ENCODE results near the gene RBM28. TPM values are rescaled to one million over a fixed set of nuclear protein-coding genes. Genes with fewer than 3 reads are reported as not detected.
A peak's percentile ranks its signal among the peaks of the same experiment; 100 is the strongest.

RBM28 gene, protein sequence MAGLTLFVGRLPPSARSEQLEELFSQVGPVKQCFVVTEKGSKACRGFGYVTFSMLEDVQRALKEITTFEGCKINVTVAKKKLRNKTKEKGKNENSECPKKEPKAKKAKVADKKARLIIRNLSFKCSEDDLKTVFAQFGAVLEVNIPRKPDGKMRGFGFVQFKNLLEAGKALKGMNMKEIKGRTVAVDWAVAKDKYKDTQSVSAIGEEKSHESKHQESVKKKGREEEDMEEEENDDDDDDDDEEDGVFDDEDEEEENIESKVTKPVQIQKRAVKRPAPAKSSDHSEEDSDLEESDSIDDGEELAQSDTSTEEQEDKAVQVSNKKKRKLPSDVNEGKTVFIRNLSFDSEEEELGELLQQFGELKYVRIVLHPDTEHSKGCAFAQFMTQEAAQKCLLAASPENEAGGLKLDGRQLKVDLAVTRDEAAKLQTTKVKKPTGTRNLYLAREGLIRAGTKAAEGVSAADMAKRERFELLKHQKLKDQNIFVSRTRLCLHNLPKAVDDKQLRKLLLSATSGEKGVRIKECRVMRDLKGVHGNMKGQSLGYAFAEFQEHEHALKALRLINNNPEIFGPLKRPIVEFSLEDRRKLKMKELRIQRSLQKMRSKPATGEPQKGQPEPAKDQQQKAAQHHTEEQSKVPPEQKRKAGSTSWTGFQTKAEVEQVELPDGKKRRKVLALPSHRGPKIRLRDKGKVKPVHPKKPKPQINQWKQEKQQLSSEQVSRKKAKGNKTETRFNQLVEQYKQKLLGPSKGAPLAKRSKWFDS
- 14.9 and 18.3 TPM in 2 replicates for total RNA-seq (2012; rRNA removed)

- Histone ChIP-seq H3K27me3 (ENCODE audit: control insufficient read depth, insufficient read depth, low read length) (peaks cover 11% of the 10 kb centered on the region), H3K4me3 (ENCODE audit: low read length) (peak within 1 kb of the TSS; percentile 82), H3K9me3 (replicated peaks; ENCODE audit: low read length) (no peaks in the 10 kb centered on the region), H3K36me3 (ENCODE audit: insufficient read depth, low read length) (peaks cover 10% of the 10 kb centered on the region), H3K9ac (ENCODE audit: low read depth, low read length) (peak within 1 kb of the TSS; percentile 90), H3K4me1 (ENCODE audit: control insufficient read depth, insufficient read depth, low read length) (peaks cover 14% of the 10 kb centered on the region), H3K4me2 (ENCODE audit: low read length) (peak within 1 kb of the TSS; percentile 83)
Measured at GRCh38 chr7:128343554-128344430, at the start of gene RBM28. RBM28 (minus strand) TSS chr7:128343908; CDS start chr7:128343793, 115 bp downstream.

DNA sequence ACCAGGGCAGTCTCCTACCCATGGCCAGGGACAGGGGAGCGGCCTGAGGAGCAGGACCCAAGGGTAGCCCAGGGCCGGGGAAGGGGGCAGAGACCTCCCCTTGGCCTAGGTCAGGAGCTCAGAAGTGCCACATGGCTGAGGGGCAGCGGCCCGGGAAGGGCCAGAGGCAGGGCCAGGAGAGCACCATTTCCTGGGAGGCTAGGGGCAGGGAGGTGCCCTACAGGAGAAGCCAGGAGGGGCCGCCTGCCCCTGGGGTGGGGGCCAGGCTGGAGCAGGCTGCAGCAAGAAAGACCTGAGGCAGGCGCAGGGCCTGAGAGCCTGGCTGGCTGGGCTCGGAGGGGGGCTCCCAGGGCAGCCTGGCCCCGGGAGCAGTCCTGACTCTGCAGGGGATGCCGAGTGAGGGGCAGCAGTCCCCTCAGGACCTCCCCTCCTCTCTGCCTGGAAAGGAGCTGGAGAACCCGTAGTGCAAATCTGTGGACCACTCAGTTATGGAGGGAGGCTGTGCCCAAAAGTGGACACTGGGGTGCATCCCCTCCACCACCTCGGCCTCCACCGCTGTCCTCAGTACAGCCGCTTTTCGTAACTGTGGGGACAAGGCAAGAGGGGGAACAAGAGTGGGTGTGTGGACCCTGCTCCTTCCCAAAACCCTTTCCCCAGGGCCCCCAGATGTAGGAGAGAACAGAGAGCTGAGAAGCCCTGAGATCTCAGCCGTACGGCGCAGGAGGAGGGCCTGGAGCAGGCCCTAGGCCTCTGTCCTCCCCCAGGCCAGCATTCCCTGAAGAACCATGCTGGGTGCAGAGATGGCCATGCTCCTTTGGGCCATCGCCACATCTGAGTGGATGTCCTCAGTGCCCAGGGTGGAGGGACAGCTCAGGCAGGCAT is 49.0 kb upstream of the RBM28 start:
- H3K4me1 ChIP-seq (ENCODE audit: control insufficient read depth, insufficient read depth, low read length) = no peaks in the 10 kb centered on the region
- peaks cover 5% of the 10 kb centered on the region for H3K27me3 ChIP-seq (ENCODE audit: control insufficient read depth, insufficient read depth, low read length)
- H3K9me3 ChIP-seq (replicated peaks; ENCODE audit: low read length) = no peaks in the 10 kb centered on the region
- no peak overlapping the region for H3K9ac ChIP-seq (ENCODE audit: low read depth, low read length)
- peaks cover 48% of the 10 kb centered on the region for H3K36me3 ChIP-seq (ENCODE audit: insufficient read depth, low read length)
- H3K4me3 ChIP-seq (ENCODE audit: low read length) = no peak overlapping the region
- H3K4me2 ChIP-seq (ENCODE audit: low read length) = no peak overlapping the region

GRCh38 chr7:128391805-128392204 is 48.1 kb upstream of the RBM28 start:
- peaks cover 5% of the 10 kb centered on the region for H3K27me3 ChIP-seq (ENCODE audit: control insufficient read depth, insufficient read depth, low read length)
- H3K4me2 ChIP-seq (ENCODE audit: low read length) = no peak overlapping the region
- peaks cover 39% of the 10 kb centered on the region for H3K36me3 ChIP-seq (ENCODE audit: insufficient read depth, low read length)

DNA sequence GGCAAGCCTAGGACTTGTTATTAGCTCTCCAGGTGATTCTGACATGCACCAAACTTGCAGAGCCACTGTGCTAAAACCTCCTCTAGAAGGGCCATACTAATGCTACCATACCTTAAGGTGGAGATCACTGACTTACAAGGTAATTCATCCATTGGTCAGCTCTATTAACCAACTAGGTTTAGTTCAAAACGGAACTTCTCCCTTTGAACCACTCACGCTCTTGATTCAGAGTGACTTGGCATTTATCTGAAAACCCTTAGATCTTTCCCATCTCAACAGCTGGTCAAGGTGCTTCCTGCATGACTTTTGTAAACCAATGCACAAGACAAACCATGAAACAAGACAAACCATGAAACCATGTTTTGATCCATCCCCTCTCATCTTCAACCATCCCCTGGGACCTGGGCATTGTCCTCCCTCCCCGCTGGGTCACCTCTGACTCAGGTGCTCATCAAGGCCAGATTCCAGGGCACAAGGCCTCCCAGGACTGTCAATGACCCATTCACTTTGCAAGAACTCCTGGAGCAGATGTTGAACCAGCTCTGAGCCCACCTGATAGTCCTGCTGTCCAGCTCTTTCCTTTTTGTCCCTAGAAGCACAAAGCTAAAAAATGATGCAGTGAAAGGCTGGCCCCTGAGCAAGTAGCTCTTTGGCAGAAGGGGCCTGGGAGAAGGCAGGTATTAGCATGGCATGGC is 47.3 kb upstream of the RBM28 start:
- Histone ChIP-seq H3K4me2 (ENCODE audit: low read length) (no peak overlapping the region), H3K4me1 (ENCODE audit: control insufficient read depth, insufficient read depth, low read length) (no peaks in the 10 kb centered on the region), H3K9ac (ENCODE audit: low read depth, low read length) (no peak overlapping the region), H3K36me3 (ENCODE audit: insufficient read depth, low read length) (peaks cover 31% of the 10 kb centered on the region), H3K9me3 (replicated peaks; ENCODE audit: low read length) (no peaks in the 10 kb centered on the region), H3K4me3 (ENCODE audit: low read length) (no peak overlapping the region), H3K27me3 (ENCODE audit: control insufficient read depth, insufficient read depth, low read length) (peaks cover 5% of the 10 kb centered on the region)

More at GRCh38 chr7:128391805-128392204, 48.1 kb upstream of the RBM28 start:
- H3K9me3 ChIP-seq (replicated peaks; ENCODE audit: low read length) = no peaks in the 10 kb centered on the region
- no peaks in the 10 kb centered on the region for H3K4me1 ChIP-seq (ENCODE audit: control insufficient read depth, insufficient read depth, low read length)
- H3K4me3 ChIP-seq (ENCODE audit: low read length) = no peak overlapping the region
- no peak overlapping the region for H3K9ac ChIP-seq (ENCODE audit: low read depth, low read length)

GRCh38 chr7:128389618-128390329 is 46.1 kb upstream of the RBM28 start:
- Histone ChIP-seq H3K4me1 (ENCODE audit: control insufficient read depth, insufficient read depth, low read length) (no peaks in the 10 kb centered on the region), H3K9me3 (replicated peaks; ENCODE audit: low read length) (no peaks in the 10 kb centered on the region), H3K36me3 (ENCODE audit: insufficient read depth, low read length) (peaks cover 19% of the 10 kb centered on the region), H3K27me3 (ENCODE audit: control insufficient read depth, insufficient read depth, low read length) (peaks cover 5% of the 10 kb centered on the region), H3K4me3 (ENCODE audit: low read length) (no peak overlapping the region), H3K9ac (ENCODE audit: low read depth, low read length) (no peak overlapping the region), H3K4me2 (ENCODE audit: low read length) (no peak overlapping the region)

GRCh38 chr7:128389085-128389617 is 45.4 kb upstream of the RBM28 start:
- H3K9me3 ChIP-seq (replicated peaks; ENCODE audit: low read length) = no peaks in the 10 kb centered on the region
- H3K36me3 ChIP-seq (ENCODE audit: insufficient read depth, low read length) = peaks cover 14% of the 10 kb centered on the region
- H3K4me3 ChIP-seq (ENCODE audit: low read length) = no peak overlapping the region
- no peaks in the 10 kb centered on the region for H3K4me1 ChIP-seq (ENCODE audit: control insufficient read depth, insufficient read depth, low read length)
- peaks cover 5% of the 10 kb centered on the region for H3K27me3 ChIP-seq (ENCODE audit: control insufficient read depth, insufficient read depth, low read length)
- H3K9ac ChIP-seq (ENCODE audit: low read depth, low read length) = no peak overlapping the region
- no peak overlapping the region for H3K4me2 ChIP-seq (ENCODE audit: low read length)

- no peak overlapping the region for H3K4me3 ChIP-seq (ENCODE audit: low read length)
Measured at GRCh38 chr7:128388145-128388485, 44.4 kb upstream of the RBM28 start.

GRCh38 chr7:128387216-128388144 is 43.8 kb upstream of the RBM28 start:
- Histone ChIP-seq H3K36me3 (ENCODE audit: insufficient read depth, low read length) (peaks cover 8% of the 10 kb centered on the region), H3K4me1 (ENCODE audit: control insufficient read depth, insufficient read depth, low read length) (peaks cover 5% of the 10 kb centered on the region), H3K4me2 (ENCODE audit: low read length) (no peak overlapping the region), H3K9me3 (replicated peaks; ENCODE audit: low read length) (no peaks in the 10 kb centered on the region), H3K4me3 (ENCODE audit: low read length) (no peak overlapping the region), H3K27me3 (ENCODE audit: control insufficient read depth, insufficient read depth, low read length) (peaks cover 5% of the 10 kb centered on the region), H3K9ac (ENCODE audit: low read depth, low read length) (no peak overlapping the region)

More at GRCh38 chr7:128388145-128388485, 44.4 kb upstream of the RBM28 start:
- peaks cover 5% of the 10 kb centered on the region for H3K27me3 ChIP-seq (ENCODE audit: control insufficient read depth, insufficient read depth, low read length)
- H3K36me3 ChIP-seq (ENCODE audit: insufficient read depth, low read length) = peaks cover 8% of the 10 kb centered on the region
- no peaks in the 10 kb centered on the region for H3K9me3 ChIP-seq (replicated peaks; ENCODE audit: low read length)
- H3K4me1 ChIP-seq (ENCODE audit: control insufficient read depth, insufficient read depth, low read length) = peaks cover 5% of the 10 kb centered on the region
- H3K9ac ChIP-seq (ENCODE audit: low read depth, low read length) = no peak overlapping the region
- H3K4me2 ChIP-seq (ENCODE audit: low read length) = no peak overlapping the region
